Fibroblast of villous mesenchyme (primary cell): ENCODE measurements around the gene SLC6A4. TPM values are rescaled to one million over a fixed set of nuclear protein-coding genes. Genes with fewer than 3 reads are reported as not detected.

ENCODE experiments used
- DNase-seq: peaks from one replicate; pipeline ENCODE4 v3.0.0-alpha.2; 2010; ENCODE audit warnings: low read depth
- H3K4me3 ChIP-seq: 2 replicates; pipeline ENCODE4 v1.5.1; 2011; ENCODE audit warnings: low read depth, mild to moderate bottlenecking, low read length
- total RNA-seq: library from RNA; depleted of rRNA; stranded (reverse); fragments of >200 nt; gene quantifications from 2 replicates; pipeline ENCODE4 v1.2.3, GENCODE V29; 2012
- TF ChIP-seq, protein P1 (sequence below): IDR thresholded peaks from 2 replicates; pipeline ENCODE4 v1.5.1; 2012; ENCODE audit warnings: low read depth, mild to moderate bottlenecking, low read length; ENCODE audit not compliant: insufficient read depth

The SLC6A4 gene
- total RNA-seq, 1 donor, result not detected

DNA sequence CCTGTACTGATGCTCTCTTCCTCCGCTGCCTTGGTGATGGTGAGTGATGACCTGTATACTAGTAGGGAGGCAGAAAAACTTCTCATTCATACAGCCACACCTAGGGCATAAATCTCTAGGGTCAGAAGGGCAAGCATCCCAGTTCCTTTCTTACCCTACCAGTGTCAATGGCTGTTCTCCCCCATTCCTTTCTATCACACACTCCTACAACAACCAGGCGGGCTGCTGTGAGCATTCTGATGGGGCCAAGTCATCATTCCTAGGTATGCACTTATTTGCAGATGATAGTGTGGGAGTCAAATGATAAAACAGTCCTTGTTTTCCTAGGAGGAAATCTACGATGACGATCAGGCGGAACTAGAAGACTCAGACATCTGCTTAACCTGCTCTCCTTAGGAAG, 14.0 kb upstream of the SLC6A4 start:
- DNase-seq, result no peak
- H3K4me3 ChIP-seq, result no peak overlapping the region
- TF ChIP-seq, protein P1, sequence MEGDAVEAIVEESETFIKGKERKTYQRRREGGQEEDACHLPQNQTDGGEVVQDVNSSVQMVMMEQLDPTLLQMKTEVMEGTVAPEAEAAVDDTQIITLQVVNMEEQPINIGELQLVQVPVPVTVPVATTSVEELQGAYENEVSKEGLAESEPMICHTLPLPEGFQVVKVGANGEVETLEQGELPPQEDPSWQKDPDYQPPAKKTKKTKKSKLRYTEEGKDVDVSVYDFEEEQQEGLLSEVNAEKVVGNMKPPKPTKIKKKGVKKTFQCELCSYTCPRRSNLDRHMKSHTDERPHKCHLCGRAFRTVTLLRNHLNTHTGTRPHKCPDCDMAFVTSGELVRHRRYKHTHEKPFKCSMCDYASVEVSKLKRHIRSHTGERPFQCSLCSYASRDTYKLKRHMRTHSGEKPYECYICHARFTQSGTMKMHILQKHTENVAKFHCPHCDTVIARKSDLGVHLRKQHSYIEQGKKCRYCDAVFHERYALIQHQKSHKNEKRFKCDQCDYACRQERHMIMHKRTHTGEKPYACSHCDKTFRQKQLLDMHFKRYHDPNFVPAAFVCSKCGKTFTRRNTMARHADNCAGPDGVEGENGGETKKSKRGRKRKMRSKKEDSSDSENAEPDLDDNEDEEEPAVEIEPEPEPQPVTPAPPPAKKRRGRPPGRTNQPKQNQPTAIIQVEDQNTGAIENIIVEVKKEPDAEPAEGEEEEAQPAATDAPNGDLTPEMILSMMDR, result no peak

DNA sequence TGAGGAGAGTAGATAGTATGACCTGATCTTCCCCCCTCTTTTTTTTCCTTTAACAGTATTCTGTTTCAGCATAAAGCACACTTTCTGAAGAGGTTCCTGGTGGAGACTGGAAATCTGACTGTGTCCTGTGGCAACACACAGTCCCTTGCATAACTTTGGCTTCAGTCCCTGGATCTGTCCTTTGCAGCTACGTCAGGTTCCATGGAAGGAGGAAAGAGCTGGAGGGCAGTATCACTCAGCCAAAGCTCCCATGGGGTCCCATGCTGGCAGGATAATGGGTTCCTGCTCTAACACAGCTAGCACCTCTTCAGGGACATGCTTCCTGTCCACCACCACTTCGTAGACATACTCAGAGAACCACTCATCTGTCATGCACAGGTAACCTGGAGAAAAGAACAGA, 13.3 kb upstream of the SLC6A4 start:
- TF ChIP-seq, protein P1, result no peak
- no peak overlapping the region for H3K4me3 ChIP-seq
- DNase-seq, result no peak

DNA sequence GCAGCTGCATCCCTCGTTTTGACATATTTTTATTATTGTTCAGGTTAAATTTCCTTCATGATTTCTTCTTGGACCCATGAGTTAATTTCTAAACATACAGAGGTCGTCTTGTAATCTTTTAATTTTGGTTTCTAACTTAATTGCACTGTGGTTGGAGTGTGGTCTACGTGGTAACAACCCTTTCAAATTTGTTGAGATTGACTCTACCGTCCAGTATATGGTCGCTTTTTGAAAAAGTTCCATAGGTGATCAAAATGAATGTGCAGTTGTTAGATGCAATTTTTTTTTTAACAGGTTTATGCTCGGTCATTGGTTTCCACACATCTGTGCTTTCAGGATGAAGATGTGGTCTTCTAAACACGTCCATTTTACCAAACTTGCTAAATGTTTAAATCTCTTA, 11.0 kb upstream of the SLC6A4 start:
- no peak for DNase-seq
- TF ChIP-seq, protein P1, result no peak
- H3K4me3 ChIP-seq, result no peak overlapping the region

DNA sequence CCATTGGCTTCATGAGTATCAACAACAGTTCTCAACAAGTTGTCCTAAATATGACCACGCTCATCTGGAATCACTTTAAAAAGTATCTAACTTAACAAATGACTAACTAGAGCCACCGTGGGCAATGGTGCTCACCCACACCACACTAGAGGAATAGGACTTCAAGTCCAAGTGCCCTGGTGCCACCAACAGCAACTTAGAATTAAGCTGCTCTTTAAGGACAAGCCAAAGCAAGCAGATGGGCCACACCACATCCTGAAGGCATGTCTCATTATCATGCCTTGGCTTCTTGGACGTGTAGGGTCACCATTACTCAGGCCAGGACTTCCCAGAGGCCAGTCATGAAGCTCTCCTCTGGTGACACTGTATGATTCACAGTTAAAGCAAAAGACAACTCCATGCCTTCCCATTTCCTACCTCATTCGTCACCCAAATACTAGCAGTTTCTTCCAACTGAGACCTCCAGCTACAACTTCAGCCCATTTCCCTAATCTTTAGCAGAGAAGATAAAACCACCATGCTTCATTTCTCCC, 9.4 kb upstream of the SLC6A4 start:
- TF ChIP-seq, protein P1, result no peak
- H3K4me3 ChIP-seq, result no peak overlapping the region
- no peak for DNase-seq

DNA sequence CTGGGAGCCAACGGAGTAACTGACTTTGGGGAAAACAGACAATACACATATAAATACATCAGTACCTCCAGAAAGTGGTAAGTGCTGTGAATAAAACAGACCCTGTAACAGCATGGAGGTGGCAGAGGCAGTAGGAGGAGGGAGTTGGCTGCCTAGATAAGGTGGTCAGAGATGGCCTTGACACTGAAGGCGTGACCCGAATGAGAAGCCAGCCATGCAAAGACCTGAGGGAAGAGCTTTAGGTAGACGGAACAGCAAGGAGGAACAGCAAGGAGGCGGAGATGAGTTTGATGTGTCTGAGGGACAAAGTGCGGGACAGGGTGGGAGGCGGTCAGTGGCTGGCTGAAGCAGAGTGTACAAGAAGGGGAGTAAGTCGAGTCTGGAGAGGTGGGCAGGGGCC, 8.1 kb upstream of the SLC6A4 start:
- H3K4me3 ChIP-seq, result no peak overlapping the region
- TF ChIP-seq, protein P1, result no peak

DNA sequence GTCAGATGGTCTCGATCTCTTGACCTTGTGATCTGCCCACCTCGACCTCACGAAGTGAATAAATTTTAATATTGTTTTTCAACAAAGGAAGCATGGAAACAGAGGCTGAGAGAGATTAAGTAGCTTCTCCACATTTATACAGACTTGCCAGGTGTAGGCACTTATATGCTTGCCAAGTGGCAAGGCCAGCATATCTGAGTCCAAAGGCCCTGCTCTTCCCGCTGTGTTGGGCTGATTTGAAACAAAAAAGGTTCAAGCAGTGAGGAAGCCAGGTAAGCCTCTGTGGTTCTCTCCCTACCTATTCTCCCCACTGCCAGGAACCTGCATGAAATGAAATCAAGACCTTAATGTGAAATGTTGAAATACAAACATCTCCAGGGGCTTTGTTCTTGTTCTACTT, 7.5 kb upstream of the SLC6A4 start:
- no peak for DNase-seq
- no peak overlapping the region for H3K4me3 ChIP-seq
- TF ChIP-seq, protein P1, result no peak

More for the DNA sequence above, 8.1 kb upstream of the SLC6A4 start:
- no peak for DNase-seq

DNA sequence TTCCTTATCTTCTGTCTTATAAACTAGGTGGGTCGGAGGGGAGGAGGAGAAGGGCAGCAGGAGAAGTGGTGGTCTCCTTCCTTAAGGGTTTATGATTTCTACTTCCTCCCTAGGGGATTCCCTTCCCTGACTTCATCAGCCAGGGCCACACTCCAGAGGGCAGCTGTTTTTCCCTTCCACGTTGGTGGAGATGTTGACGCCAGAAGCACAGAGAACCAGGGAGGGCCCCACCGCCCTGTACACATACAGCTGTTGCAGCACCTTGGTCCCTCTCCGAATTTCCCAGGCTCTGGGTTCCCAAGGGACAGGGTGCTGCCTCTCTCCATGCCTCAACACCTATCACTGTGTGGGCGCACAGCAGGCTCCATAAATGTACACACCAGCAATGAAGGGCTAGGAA, 5.6 kb upstream of the SLC6A4 start:
- no peak overlapping the region for H3K4me3 ChIP-seq
- DNase-seq, result no peak
- TF ChIP-seq, protein P1, result no peak
